8988T (cell line): Measurements from ENCODE around the gene IL36A.

Experiments used
- DNase-seq: peaks from one replicate; pipeline ENCODE4 v3.0.0; 2011

Gene IL36A

DNA sequence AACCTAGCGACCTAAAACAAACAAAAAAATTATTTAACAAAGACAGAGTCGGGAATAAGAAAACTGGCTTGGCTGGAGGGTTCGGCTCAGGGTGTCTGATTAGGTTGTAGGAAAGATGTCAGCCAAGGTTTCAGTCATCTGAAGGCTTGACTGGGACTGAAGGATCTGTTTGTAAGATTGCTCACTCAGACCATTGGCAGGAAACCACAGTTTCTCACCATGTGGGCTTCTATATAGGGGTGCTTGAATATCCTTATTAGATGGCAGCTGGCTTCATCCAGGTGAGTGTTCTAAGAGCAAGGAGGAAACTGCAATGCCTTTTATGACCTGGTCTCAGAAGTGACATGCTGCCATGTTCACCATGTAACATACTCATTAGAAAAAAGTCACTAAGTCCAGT lies 48.4 kb downstream of the IL36A start:
- no peak for DNase-seq

DNA sequence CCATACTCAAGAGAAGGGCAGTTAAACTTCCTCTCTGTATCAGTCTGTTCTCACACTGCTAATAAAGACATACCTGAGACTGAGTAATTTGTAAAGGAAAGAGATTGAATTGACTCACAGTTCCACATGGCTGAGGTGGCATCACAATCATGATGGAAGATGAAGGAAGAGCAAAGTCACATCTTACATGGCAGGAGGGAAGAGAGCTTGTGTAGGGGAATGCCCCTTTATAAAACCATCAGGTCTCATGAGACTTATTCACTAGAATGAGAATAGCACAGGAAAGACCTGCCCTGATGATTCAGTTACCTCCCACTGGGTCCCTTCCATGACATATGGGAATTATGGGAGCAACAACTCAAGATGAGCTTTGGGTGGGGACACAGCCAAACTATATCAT lies 48.8 kb downstream of the IL36A start:
- DNase-seq: no peak

DNA sequence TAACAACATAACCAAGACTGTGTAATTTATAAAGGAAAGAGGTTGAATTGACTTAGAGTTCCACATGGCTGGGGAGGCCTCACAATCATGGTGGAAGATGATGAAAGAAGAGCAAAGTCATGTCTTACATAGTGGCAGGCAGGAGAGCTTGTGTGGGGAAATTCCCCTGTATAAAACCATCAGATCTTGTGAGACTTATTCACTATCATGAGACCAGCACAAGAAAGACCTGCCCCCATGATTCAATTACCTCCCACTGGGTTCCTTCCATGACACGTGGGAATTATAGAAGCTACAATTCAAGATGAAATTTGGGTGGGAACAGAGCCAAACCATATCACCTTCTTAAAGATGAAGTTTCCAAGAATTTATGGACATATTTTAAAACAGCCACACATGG lies 51.3 kb downstream of the IL36A start:
- DNase-seq: no peak

DNA sequence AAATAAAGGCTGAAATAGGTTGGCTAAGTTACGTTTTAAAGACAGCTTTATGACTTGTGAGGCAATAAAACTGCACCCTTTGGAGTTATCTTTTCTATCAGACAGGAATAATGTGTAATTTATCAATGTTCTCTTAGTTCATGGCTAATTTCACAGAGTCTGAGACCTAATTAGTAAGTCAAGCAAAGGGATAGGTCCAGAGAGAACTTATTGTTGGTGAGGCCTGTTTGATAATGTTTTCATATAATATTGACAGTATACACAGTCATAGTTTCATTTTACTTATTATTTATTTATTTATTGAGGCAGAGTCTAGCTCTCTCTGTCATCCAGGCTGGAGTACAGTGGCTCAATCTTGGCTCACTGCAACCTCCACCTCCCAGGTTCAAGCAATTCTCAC lies 51.9 kb downstream of the IL36A start:
- DNase-seq: no peak
